Right lung (tissue), 5 donors: ENCODE data around the gene PPP1R37. TPM values are rescaled to one million over a fixed set of nuclear protein-coding genes. Genes with fewer than 3 reads are reported as not detected.

Experiments used
- DNase-seq, 2 donors: peaks; one replicate each; pipeline ENCODE4 v3.0.0-alpha.2; 2013
- polyA plus RNA-seq, 5 donors: library from polyadenylated mRNA; unstranded; fragments of 120-200 nt; gene quantifications; one replicate each; pipeline versions ENCODE4 v1.2.1 to v1.2.3, GENCODE V29; 2013; ENCODE audit warnings: inconsistent platforms in 1 of 5, low replicate concordance in 1 of 5; ENCODE audit not compliant: insufficient read length in 5 of 5, insufficient read depth in 1 of 5

PPP1R37 gene
- polyA plus RNA-seq, 5 donors, result 15.1 to 31.4 (median 21.0) TPM

- DNase-seq, result no peak
Measured at GRCh38 chr19:45135176-45135885, 42.4 kb downstream of the PPP1R37 start.

- DNase-seq, result no peak
Measured at GRCh38 chr19:45136507-45137178, 43.7 kb downstream of the PPP1R37 start.

GRCh38 chr19:45137179-45137761, 44.3 kb downstream of the PPP1R37 start:
- no peak for DNase-seq

GRCh38 chr19:45138303-45138751, 45.3 kb downstream of the PPP1R37 start:
- no peak for DNase-seq

- DNase-seq, result no peak
Measured at GRCh38 chr19:45139286-45140143, 46.5 kb downstream of the PPP1R37 start.

- no peak for DNase-seq
Measured at GRCh38 chr19:45140144-45140503, 47.1 kb downstream of the PPP1R37 start.

GRCh38 chr19:45140533-45140932, 47.6 kb downstream of the PPP1R37 start:
- no peak for DNase-seq

GRCh38 chr19:45141203-45141900, 48.4 kb downstream of the PPP1R37 start:
- no peak for DNase-seq

- DNase-seq, result no peak
Measured at GRCh38 chr19:45142016-45142725, 49.2 kb downstream of the PPP1R37 start.

GRCh38 chr19:45142726-45143110, 49.7 kb downstream of the PPP1R37 start:
- no peak for DNase-seq

GRCh38 chr19:45144431-45145269, 51.7 kb downstream of the PPP1R37 start:
- no peak for DNase-seq

- DNase-seq, result no peak
Measured at GRCh38 chr19:45145270-45146189, 52.6 kb downstream of the PPP1R37 start.

- no peak for DNase-seq
Measured at GRCh38 chr19:45146251-45146650, 53.3 kb downstream of the PPP1R37 start.

- DNase-seq, result no peak
Measured at GRCh38 chr19:45146741-45147205, 53.8 kb downstream of the PPP1R37 start.

GRCh38 chr19:45147835-45148676, 55.1 kb downstream of the PPP1R37 start:
- no peak for DNase-seq

- DNase-seq, result no peak
Measured at GRCh38 chr19:45149129-45149528, 56.1 kb downstream of the PPP1R37 start.

GRCh38 chr19:45150180-45150579, 57.2 kb downstream of the PPP1R37 start:
- no peak for DNase-seq
